NCI-H1417 (cell line): ENCODE results near the gene ACTR1B.
"Not testable (repeated sequence)": the region's sequence is repeated elsewhere in the genome, so short reads cannot be mapped to it uniquely, and the experiment has no call there.

Experiments
- DNase-seq, 3 experiments: peaks; one replicate each; lab custom pipeline; 2025; lab: John Stamatoyannopoulos, UW

The ACTR1B gene

DNA sequence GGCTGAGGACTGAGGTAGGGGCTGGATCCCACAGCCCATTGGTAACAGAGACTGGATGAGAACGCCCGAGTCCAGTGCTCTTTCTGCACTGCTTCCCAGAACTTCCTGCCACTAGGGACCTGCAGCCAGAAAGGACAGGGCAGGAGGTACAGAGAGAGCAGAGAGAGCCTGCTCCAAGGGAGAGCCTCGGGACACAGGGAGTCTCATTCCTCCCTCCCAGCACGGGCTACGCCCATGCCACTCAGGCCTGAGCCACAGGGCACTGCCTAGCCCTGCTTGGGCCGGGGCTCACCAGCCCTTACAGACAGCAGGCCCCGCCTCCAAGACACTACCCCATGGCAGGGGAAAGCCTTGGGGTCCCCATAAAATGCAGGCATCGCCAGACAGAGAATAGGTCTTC, 48.1 kb downstream of the ACTR1B start:
- DNase-seq = not testable (repeated sequence)

DNA sequence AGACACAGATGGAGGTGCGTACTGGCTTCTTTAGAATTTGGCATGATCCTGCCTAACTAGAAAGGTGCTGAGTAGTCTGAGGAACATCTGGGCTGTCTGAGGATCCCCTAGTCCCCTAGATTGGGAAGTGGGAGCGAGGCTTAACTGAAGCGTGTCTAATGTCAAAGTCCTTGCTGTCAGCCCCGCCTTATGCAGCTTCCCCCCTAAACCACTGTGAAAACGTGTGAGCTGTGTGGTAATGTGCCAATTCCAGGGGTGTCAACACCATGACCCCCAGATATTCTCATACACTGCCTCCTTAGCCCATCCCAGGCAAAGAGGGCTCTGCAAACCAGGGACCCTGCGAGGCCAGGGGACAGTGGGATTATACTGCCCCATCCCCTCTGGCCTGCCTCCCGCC, 51.9 kb downstream of the ACTR1B start:
- not testable (repeated sequence) for DNase-seq

DNA sequence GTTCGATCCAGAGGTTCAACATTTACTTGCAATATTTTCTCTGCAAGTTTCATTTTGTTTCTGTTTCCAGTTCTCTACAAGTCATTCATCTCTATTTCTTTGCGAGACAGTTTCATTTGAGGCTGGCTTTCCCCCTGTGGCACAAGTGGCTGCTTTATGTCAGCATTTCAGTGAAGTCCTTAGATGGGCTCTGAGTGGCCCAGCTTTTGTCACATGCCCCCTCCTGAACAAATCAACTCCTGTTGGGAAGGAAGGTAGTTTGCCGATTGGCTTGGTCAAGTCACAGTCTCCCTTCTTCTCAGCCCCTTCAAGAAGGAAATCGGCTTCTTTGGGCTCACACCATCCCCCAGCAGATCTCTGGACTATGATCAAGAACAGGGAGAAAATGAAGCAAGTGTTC, 55.1 kb downstream of the ACTR1B start:
- not testable (repeated sequence) for DNase-seq
